Endothelial cell of umbilical vein (primary cell): Measurements from ENCODE around the gene ANXA4. TPM values are rescaled to one million over a fixed set of nuclear protein-coding genes. Genes with fewer than 3 reads are reported as not detected.

Source experiments
- BruUV-seq: library from RNA; stranded (reverse); fragments of 400-500 nt; replicated peaks from 2 replicates; lab custom pipeline; 2021; lab: Mats Ljungman, UMichigan
- CTCF ChIA-PET: fragments of 300-600, 350-600 bp; sonication (Branson Sonifier 250); formaldehyde crosslinking; loops from one replicate; lab custom pipeline; 2021; ENCODE audit warnings: antibody characterized with exemption, inconsistent platforms; lab: Charles Lee
- POLR2A ChIA-PET: fragments of 300-600, 350-600 bp; sonication (Branson Sonifier 250); formaldehyde crosslinking; loops from one replicate; lab custom pipeline; 2021; ENCODE audit warnings: antibody characterized with exemption, inconsistent platforms; lab: Charles Lee
- DNase-seq: peaks from one replicate; pipeline ENCODE4 v3.0.0-alpha.2; 2011; ENCODE audit warnings: low read depth, low spot score
- FAIRE-seq: peaks from 2 replicates; lab custom pipeline; 2011; peaks lifted over from hg19 to GRCh38; lab: Jason Lieb, UNC
- H2AFZ ChIP-seq: 2 replicates; pipeline ENCODE4 v1.6.0; 2012; ENCODE audit warnings: low read depth, low read length, control low read depth, inconsistent platforms
- H3K27ac ChIP-seq: 2 replicates; pipeline ENCODE4 v1.5.1; 2011; ENCODE audit warnings: low read depth, mild to moderate bottlenecking, control low read depth, low read length, moderate library complexity; ENCODE audit not compliant: insufficient read depth
- H3K27me3 ChIP-seq, 2 experiments: 2 replicates each; pipeline versions ENCODE4 v1.6.0 to v1.6.1; 2011; ENCODE audit warnings: low read length in 2 of 2, mixed read lengths in 1 of 2; ENCODE audit not compliant: control insufficient read depth in 2 of 2, insufficient read depth in 2 of 2
- H3K36me3 ChIP-seq, 2 experiments: 2 replicates in 1 of 2; 3 replicates in 1 of 2; pipeline ENCODE4 v1.5.1; 2011; ENCODE audit warnings: low read length in 2 of 2, mild to moderate bottlenecking in 1 of 2, moderate library complexity in 1 of 2; ENCODE audit not compliant: control insufficient read depth in 2 of 2, insufficient read depth in 2 of 2; ENCODE audit errors: extremely low read depth in 1 of 2
- H3K4me1 ChIP-seq: 3 replicates; pipeline ENCODE4 v1.5.1; 2011; ENCODE audit warnings: mild to moderate bottlenecking, low read length; ENCODE audit not compliant: control insufficient read depth, insufficient read depth; ENCODE audit errors: extremely low read depth
- H3K4me2 ChIP-seq: 2 replicates; pipeline ENCODE4 v1.6.1; 2011; ENCODE audit warnings: low read length, control low read depth, mixed read lengths; ENCODE audit not compliant: insufficient read depth
- H3K4me3 ChIP-seq, 3 experiments: fragments of 200-600 bp in 1 of 3; sonication (generic), shearing (Covaris generic) in 1 of 3; replicated peaks in 1 of 3; 2 replicates each; pipeline ENCODE4 v1.5.1; 2011 to 2016; ENCODE audit warnings: control low read depth in 3 of 3, low read length in 3 of 3, mild to moderate bottlenecking in 2 of 3, inconsistent platforms in 1 of 3, low read depth in 1 of 3, moderate library complexity in 1 of 3; ENCODE audit not compliant: insufficient read depth in 1 of 3
- H3K79me2 ChIP-seq: 2 replicates; pipeline ENCODE4 v1.6.0; 2012; ENCODE audit warnings: low read length, inconsistent platforms; ENCODE audit not compliant: control insufficient read depth, insufficient read depth
- H3K9ac ChIP-seq: replicated peaks from 2 replicates; pipeline ENCODE3; 2011; ENCODE audit warnings: low read length, control low read depth; ENCODE audit not compliant: insufficient read depth; ENCODE audit errors: extremely low read depth
- H3K9me1 ChIP-seq: replicated peaks from 3 replicates; pipeline ENCODE4 v1.6.0; 2011; ENCODE audit warnings: mild to moderate bottlenecking, low read length; ENCODE audit not compliant: control insufficient read depth, insufficient read depth; ENCODE audit errors: extremely low read depth
- H3K9me3 ChIP-seq: replicated peaks from 2 replicates; pipeline ENCODE4 v1.5.1; 2012; ENCODE audit warnings: low read length, inconsistent platforms; ENCODE audit not compliant: control insufficient read depth, insufficient read depth
- H4K20me1 ChIP-seq: replicated peaks from 2 replicates; pipeline ENCODE3; 2011; ENCODE audit warnings: mild to moderate bottlenecking, low read length; ENCODE audit not compliant: control insufficient read depth, insufficient read depth; ENCODE audit errors: extremely low read depth
- EZH2 ChIP-seq: IDR thresholded peaks from 2 replicates; pipeline ENCODE4 v1.6.1; 2012; ENCODE audit warnings: borderline replicate concordance, low read depth, mild to moderate bottlenecking, moderate library complexity, low read length, inconsistent platforms; ENCODE audit not compliant: severe bottlenecking
- FOS ChIP-seq: IDR thresholded peaks from 2 replicates; pipeline ENCODE4 v1.6.1; 2011; ENCODE audit warnings: mild to moderate bottlenecking, low read length, moderate library complexity, borderline replicate concordance; ENCODE audit not compliant: insufficient read depth
- GATA2 ChIP-seq: IDR thresholded peaks from 2 replicates; pipeline ENCODE4 v1.7.0; 2011; ENCODE audit warnings: low read depth, mild to moderate bottlenecking, moderate library complexity, mixed read lengths, low read length; ENCODE audit not compliant: insufficient read length, insufficient read depth
- MAX ChIP-seq: IDR thresholded peaks from 2 replicates; pipeline ENCODE4 v1.6.1; 2011; ENCODE audit not compliant: insufficient read depth, insufficient read length
- MYC ChIP-seq: IDR thresholded peaks from one replicate; pipeline ENCODE4 v1.6.1; 2011; ENCODE audit warnings: mild to moderate bottlenecking, low read depth, low read length
- POLR2A ChIP-seq: IDR thresholded peaks from 2 replicates; pipeline ENCODE4 v1.6.1; 2012; ENCODE audit warnings: low read depth, mild to moderate bottlenecking, control low read depth, low read length
- POLR2AphosphoS5 ChIP-seq: IDR thresholded peaks from 2 replicates; pipeline ENCODE4 v1.6.1; 2012; ENCODE audit warnings: low read depth, mild to moderate bottlenecking, control low read depth, low read length, moderate library complexity; ENCODE audit not compliant: insufficient read depth
- dilution Hi-C: fragments of 300-500 bp; cut with MboI; formaldehyde crosslinking; loops from one replicate; pipeline ENCODE4 v1.15.0; 2019; ENCODE audit warnings: low sequenced_read_pairs; ENCODE audit not compliant: extremely low pct_ligation_motif_present
- intact Hi-C: fragments of 100-400 bp; cut with micrococcal nuclease; formaldehyde crosslinking; loops from one replicate; pipeline ENCODE4 v1.10.0; 2022
- polyA plus RNA-seq, 4 experiments: library from polyadenylated mRNA; depleted of rRNA in 3 of 4; stranded (reverse) in 3 of 4; unstranded in 1 of 4; fragments of >200 nt; gene quantifications; 2 replicates each; pipeline versions ENCODE4 v1.2.1 to v1.2.3, GENCODE V29; 2011 to 2012; ENCODE audit warnings: missing spikeins in 1 of 4
- total RNA-seq: library from RNA; stranded (reverse); gene quantifications from 2 replicates; pipeline ENCODE4 v1.2.3, GENCODE V29; 2021
- TF ChIP-seq, protein P1 (sequence below), 2 donors: IDR thresholded peaks; 1 replicate in 1 of 2; 2 replicates in 1 of 2; pipeline ENCODE4 v1.5.1; 2011; ENCODE audit warnings: low read length in 2 of 2, mild to moderate bottlenecking in 2 of 2, moderate library complexity in 2 of 2, control low read depth in 1 of 2, inconsistent platforms in 1 of 2, low read depth in 1 of 2; ENCODE audit not compliant: insufficient read depth in 1 of 2; ENCODE audit errors: extremely low read depth in 1 of 2

The ANXA4 gene
- total and polyA plus RNA-seq, 2 donors (not counting 3 experiments of a cell fraction or from before 2014, with no cell fraction given), result 29.4 to 79.6 TPM

DNA sequence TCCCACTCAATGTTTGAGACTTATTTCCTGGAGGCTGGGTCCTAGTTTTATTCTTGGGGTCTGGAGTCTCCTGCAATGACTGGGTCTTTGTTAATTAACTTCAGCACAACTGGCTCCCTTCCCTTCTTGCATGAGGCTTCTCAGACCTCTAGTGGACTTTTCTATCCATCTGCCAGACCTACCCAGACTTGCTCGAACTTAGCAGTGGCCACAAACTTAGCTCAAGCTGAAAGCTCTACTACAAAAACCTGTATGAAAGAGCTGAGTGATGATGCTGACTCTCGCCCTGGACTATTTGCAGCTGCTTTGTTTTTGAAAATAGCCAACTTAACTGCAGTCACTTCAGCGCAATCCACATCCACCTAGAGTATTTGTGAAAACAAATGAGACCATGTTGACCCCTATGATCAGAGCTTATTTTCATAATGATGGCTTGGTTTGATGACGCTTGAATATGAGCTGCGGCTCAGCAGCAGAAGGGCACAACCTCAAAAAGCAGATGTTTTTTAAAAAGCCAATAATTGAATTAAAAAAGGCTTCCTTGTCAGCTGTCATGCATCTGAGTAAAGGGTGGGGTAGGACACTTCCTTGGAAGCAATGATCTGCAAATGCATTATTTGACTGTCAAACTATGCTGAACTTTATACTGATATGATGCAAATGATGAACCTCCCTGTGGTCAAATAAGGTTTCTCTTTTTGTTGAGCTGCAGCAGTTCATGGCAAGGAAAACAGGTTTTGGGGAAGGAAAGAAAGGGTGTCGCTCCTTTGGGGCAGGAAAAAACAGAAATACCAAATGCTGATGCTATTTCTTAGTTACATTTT lies 10.6 kb upstream of the ANXA4 start:
- intact Hi-C loops (no loop called here), dilution Hi-C loops (no loop called here)
- H3K4me1 ChIP-seq, result no peaks in the 10 kb centered on the region
- H3K9ac ChIP-seq, result no peak overlapping the region
- no peak for DNase-seq
- H3K4me2 ChIP-seq, result no peak overlapping the region
- no peaks in the 10 kb centered on the region for H3K9me3 ChIP-seq
- no peaks in the 10 kb centered on the region for H3K9me1 ChIP-seq
- POLR2A ChIA-PET, result interaction anchor here (0.5 kb wide), 1 partner anchor 1404 kb away, joined by 3 read pairs; no protein-coding TSS in a partner anchor
- peaks cover 0 to 2% of the 10 kb centered on the region in 2 experiments for H3K27me3 ChIP-seq
- no peak for FAIRE-seq
- no peak overlapping the region for H2AFZ ChIP-seq
- no peak overlapping the region for H3K4me3 ChIP-seq
- H3K79me2 ChIP-seq, result no peaks in the 10 kb centered on the region
- no TSS peak for BruUV-seq
- H4K20me1 ChIP-seq, result no peaks in the 10 kb centered on the region
- no peak overlapping the region for H3K27ac ChIP-seq
- H3K36me3 ChIP-seq, result no peaks in the 10 kb centered on the region
- CTCF ChIA-PET, result interaction anchor here (0.7 to 2.9 kb wide), 3 partner anchors 11 to 166 kb away, joined by 3 to 29 read pairs (median 13); no protein-coding TSS in a partner anchor
- TF ChIP-seq MAX, result no peak
- TF ChIP-seq EZH2, result no peak
- no peak for TF ChIP-seq GATA2
- TF ChIP-seq, protein P1, sequence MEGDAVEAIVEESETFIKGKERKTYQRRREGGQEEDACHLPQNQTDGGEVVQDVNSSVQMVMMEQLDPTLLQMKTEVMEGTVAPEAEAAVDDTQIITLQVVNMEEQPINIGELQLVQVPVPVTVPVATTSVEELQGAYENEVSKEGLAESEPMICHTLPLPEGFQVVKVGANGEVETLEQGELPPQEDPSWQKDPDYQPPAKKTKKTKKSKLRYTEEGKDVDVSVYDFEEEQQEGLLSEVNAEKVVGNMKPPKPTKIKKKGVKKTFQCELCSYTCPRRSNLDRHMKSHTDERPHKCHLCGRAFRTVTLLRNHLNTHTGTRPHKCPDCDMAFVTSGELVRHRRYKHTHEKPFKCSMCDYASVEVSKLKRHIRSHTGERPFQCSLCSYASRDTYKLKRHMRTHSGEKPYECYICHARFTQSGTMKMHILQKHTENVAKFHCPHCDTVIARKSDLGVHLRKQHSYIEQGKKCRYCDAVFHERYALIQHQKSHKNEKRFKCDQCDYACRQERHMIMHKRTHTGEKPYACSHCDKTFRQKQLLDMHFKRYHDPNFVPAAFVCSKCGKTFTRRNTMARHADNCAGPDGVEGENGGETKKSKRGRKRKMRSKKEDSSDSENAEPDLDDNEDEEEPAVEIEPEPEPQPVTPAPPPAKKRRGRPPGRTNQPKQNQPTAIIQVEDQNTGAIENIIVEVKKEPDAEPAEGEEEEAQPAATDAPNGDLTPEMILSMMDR (IDR thresholded peaks at IDR 0.05; ENCODE audit: extremely low read depth in 1 of 2, insufficient read depth in 1 of 2, low read depth in 1 of 2, low read length in 2 of 2), result no peak
- TF ChIP-seq POLR2AphosphoS5, result no peak
- TF ChIP-seq FOS, result no peak
- TF ChIP-seq MYC, result no peak
- TF ChIP-seq POLR2A, result no peak
